C4-2B (cell line): ENCODE measurements around the gene SNAP25.

ENCODE experiments used
- H3K27ac ChIP-seq: fragments of 450-650 bp; 2 replicates; pipeline ENCODE4 v1.5.1; 2017
- ZFX ChIP-seq: fragments of 450-650 bp; IDR thresholded peaks from 2 replicates; pipeline ENCODE4 v1.6.1; 2017
- TF ChIP-seq, protein P1 (sequence below): fragments of 450-650 bp; conservative IDR thresholded peaks from 2 replicates; pipeline ENCODE4 v1.5.1; 2017; ENCODE audit warnings: mild to moderate bottlenecking

Gene SNAP25

GRCh38 chr20:10324198-10324847, 105.7 kb downstream of the SNAP25 start:
- no peak overlapping the region for H3K27ac ChIP-seq
- TF ChIP-seq, protein P1, sequence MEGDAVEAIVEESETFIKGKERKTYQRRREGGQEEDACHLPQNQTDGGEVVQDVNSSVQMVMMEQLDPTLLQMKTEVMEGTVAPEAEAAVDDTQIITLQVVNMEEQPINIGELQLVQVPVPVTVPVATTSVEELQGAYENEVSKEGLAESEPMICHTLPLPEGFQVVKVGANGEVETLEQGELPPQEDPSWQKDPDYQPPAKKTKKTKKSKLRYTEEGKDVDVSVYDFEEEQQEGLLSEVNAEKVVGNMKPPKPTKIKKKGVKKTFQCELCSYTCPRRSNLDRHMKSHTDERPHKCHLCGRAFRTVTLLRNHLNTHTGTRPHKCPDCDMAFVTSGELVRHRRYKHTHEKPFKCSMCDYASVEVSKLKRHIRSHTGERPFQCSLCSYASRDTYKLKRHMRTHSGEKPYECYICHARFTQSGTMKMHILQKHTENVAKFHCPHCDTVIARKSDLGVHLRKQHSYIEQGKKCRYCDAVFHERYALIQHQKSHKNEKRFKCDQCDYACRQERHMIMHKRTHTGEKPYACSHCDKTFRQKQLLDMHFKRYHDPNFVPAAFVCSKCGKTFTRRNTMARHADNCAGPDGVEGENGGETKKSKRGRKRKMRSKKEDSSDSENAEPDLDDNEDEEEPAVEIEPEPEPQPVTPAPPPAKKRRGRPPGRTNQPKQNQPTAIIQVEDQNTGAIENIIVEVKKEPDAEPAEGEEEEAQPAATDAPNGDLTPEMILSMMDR, result no peak
- no peak for TF ChIP-seq ZFX

GRCh38 chr20:10328897-10329255, 110.2 kb downstream of the SNAP25 start:
- H3K27ac ChIP-seq, result no peak overlapping the region
- TF ChIP-seq ZFX, result no peak
- TF ChIP-seq, protein P1, result no peak

- no peak overlapping the region for H3K27ac ChIP-seq
- no peak for TF ChIP-seq ZFX
- TF ChIP-seq, protein P1, result no peak
Observed at GRCh38 chr20:10329387-10330005, 110.9 kb downstream of the SNAP25 start.

DNA sequence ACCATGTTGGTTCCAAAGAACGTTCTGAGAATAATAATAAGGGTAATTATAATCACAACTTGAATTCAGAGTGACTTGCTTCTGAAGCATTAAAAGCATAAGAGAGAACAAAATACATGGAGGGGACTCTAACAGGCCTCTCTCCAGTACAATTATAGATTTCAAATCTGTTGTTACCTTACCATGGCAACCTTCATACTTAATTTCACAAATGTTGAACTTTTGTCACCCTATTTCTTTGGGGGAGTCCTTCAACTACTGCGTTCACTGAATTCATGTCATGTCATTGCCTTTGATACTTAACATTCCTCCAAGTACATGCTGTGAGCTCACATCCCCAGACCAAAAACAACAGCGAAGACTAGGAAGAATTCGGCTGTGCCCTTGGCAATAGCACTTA, 111.4 kb downstream of the SNAP25 start:
- no peak overlapping the region for H3K27ac ChIP-seq
- TF ChIP-seq ZFX, result no peak
- TF ChIP-seq, protein P1, result no peak

- no peak overlapping the region for H3K27ac ChIP-seq
- TF ChIP-seq, protein P1, result no peak
- no peak for TF ChIP-seq ZFX
Observed at GRCh38 chr20:10332656-10333415, 114.2 kb downstream of the SNAP25 start.

GRCh38 chr20:10336959-10337729, 118.5 kb downstream of the SNAP25 start:
- H3K27ac ChIP-seq, result no peak overlapping the region
- TF ChIP-seq ZFX, result no peak
- TF ChIP-seq, protein P1, result no peak
